GM10266 (cell line): Measurements from ENCODE around the gene GBP7.

Experiments
- DNase-seq: peaks from one replicate; pipeline ENCODE4 v3.0.0; 2012; ENCODE audit errors: extremely low spot score
- CTCF ChIP-seq: IDR thresholded peaks from 2 replicates; pipeline ENCODE4 v1.5.1; 2012; ENCODE audit warnings: mild to moderate bottlenecking, low read depth; ENCODE audit not compliant: control insufficient read depth, insufficient read depth; ENCODE audit errors: missing control alignments

Gene GBP7

GRCh38 chr1:89104147-89104546, 71.7 kb downstream of the GBP7 start:
- DNase-seq = no peak
- TF ChIP-seq CTCF = no peak

GRCh38 chr1:89102021-89102420, 73.8 kb downstream of the GBP7 start:
- no peak for TF ChIP-seq CTCF
- DNase-seq = no peak

GRCh38 chr1:89100412-89100811, 75.4 kb downstream of the GBP7 start:
- TF ChIP-seq CTCF = no peak
- no peak for DNase-seq

- no peak for DNase-seq
- no peak for TF ChIP-seq CTCF
These were observed 76.9 kb downstream of the GBP7 start for GRCh38 chr1:89098857-89099256.

- DNase-seq = no peak
- TF ChIP-seq CTCF = no peak
These were observed 80.1 kb downstream of the GBP7 start for GRCh38 chr1:89095737-89096136.

GRCh38 chr1:89089962-89090361, 85.8 kb downstream of the GBP7 start:
- DNase-seq = no peak
- TF ChIP-seq CTCF = no peak

GRCh38 chr1:89088572-89088971, 87.2 kb downstream of the GBP7 start:
- TF ChIP-seq CTCF = no peak
- no peak for DNase-seq
